ENCODE results near the gene MGAT3.

The MGAT3 gene

GRCh38 chr22:39502109-39502788 is 45.4 kb downstream of the MGAT3 start, which contains the start of gene MIEF1 (continued):
- 0 out of 2 replicates have a peak, but pooled peaks have one; percentile 16 for TF ChIP-seq ZSCAN5A (tag by site-specific recombination; IDR thresholded peaks at IDR 0.05)
- TF ChIP-seq PATZ1 (tag by site-specific recombination; IDR thresholded peaks at IDR 0.05) = peak; percentile 70
- peak; percentile 19; the same call in 1 of the 2 replicates for TF ChIP-seq PRDM10 (tag by site-specific recombination; IDR thresholded peaks at IDR 0.05)
- peak; percentile 52 for TF ChIP-seq ZBTB17 (tag by site-specific recombination; IDR thresholded peaks at IDR 0.05)
- TF ChIP-seq ZBTB20 (tag by site-specific recombination; IDR thresholded peaks at IDR 0.05) = peak; percentile 76
- no peak for TF ChIP-seq ZNF664 (tag by site-specific recombination; IDR thresholded peaks at IDR 0.05)
- peak; percentile 91 for TF ChIP-seq SP3 (tag by site-specific recombination; IDR thresholded peaks at IDR 0.05)
- TF ChIP-seq ZNF624 (tag by site-specific recombination; IDR thresholded peaks at IDR 0.05) = no peak
- TF ChIP-seq ZNF362 (tag by site-specific recombination; IDR thresholded peaks at IDR 0.05) = no peak
- peak; percentile 78 for TF ChIP-seq ZNF518A (tag by site-specific recombination; conservative IDR thresholded peaks at IDR 0.05; ENCODE audit: low read depth)
- peak; percentile 12 for TF ChIP-seq CTCF (tag by site-specific recombination; IDR thresholded peaks at IDR 0.05)
- TF ChIP-seq ZNF510 (tag by site-specific recombination; IDR thresholded peaks at IDR 0.05; ENCODE audit: insufficient replicate concordance) = no peak
- no peak for TF ChIP-seq INSM2 (tag by site-specific recombination; IDR thresholded peaks at IDR 0.05)
- no peak for TF ChIP-seq ZNF121 (tag by site-specific recombination; IDR thresholded peaks at IDR 0.05)
- TF ChIP-seq SP7 (tag by site-specific recombination; IDR thresholded peaks at IDR 0.05) = peak; percentile 47; the same call in 1 of the 2 replicates
- peak; percentile 61; the same call in 1 of the 2 replicates for TF ChIP-seq ZBTB48 (tag by site-specific recombination; IDR thresholded peaks at IDR 0.05)
- TF ChIP-seq ZNF26 (tag by site-specific recombination; IDR thresholded peaks at IDR 0.05) = no peak
- 0 out of 2 replicates have a peak, but pooled peaks have one; percentile 17 for TF ChIP-seq KLF1 (tag by site-specific recombination; IDR thresholded peaks at IDR 0.05)
- peak; percentile 89 for TF ChIP-seq ZNF580 (tag by site-specific recombination; IDR thresholded peaks at IDR 0.05)
